GM19025 (cell line): ENCODE results near the gene USF1.
"Not testable (repeated sequence)": the region's sequence is repeated elsewhere in the genome, so short reads cannot be mapped to it uniquely, and the experiment has no call there.

Source experiments
- ATAC-seq: cut with Tn5 transposase; IDR thresholded peaks from one replicate; pipeline ENCODE4 v1.9.1; 2021; ENCODE audit warnings: mild to moderate bottlenecking, low read depth, moderate library complexity; ENCODE audit not compliant: unreplicated experiment

Gene USF1

GRCh38 chr1:161079436-161080110 lies 33.8 kb upstream of the USF1 start:
- ATAC-seq = no peak

- ATAC-seq = no peak
Observed at GRCh38 chr1:161077426-161077825, 31.6 kb upstream of the USF1 start.

- ATAC-seq = no peak
Observed at GRCh38 chr1:161076410-161076809, 30.6 kb upstream of the USF1 start.

- ATAC-seq = no peak
Observed at GRCh38 chr1:161074676-161075368, 29.0 kb upstream of the USF1 start.

- no peak for ATAC-seq
Observed at GRCh38 chr1:161073474-161074121, 27.8 kb upstream of the USF1 start.

GRCh38 chr1:161072751-161073449 lies 27.1 kb upstream of the USF1 start:
- ATAC-seq = no peak

- ATAC-seq = no peak
Observed at GRCh38 chr1:161071886-161072371, 26.2 kb upstream of the USF1 start.

GRCh38 chr1:161070761-161071160 lies 25.0 kb upstream of the USF1 start:
- no peak for ATAC-seq

GRCh38 chr1:161069731-161070270 lies 24.0 kb upstream of the USF1 start, which contains the start of gene ARHGAP30:
ARHGAP30 (minus strand) TSS chr1:161069891; CDS start chr1:161069624, 267 bp downstream.
- peak; percentile 85 for ATAC-seq

- ATAC-seq = no peak
Observed at GRCh38 chr1:161069241-161069640, 23.5 kb upstream of the USF1 start.

- ATAC-seq = peak; percentile 53
Observed at GRCh38 chr1:161068306-161069234, 22.8 kb upstream of the USF1 start.

- ATAC-seq = no peak
Observed at GRCh38 chr1:161066694-161067093, 20.9 kb upstream of the USF1 start.

GRCh38 chr1:161065681-161066080 lies 19.9 kb upstream of the USF1 start:
- not testable (repeated sequence) for ATAC-seq

- ATAC-seq = not testable (repeated sequence)
Observed at GRCh38 chr1:161063936-161064335, 18.2 kb upstream of the USF1 start.

- ATAC-seq = no peak
Observed at GRCh38 chr1:161061419-161061818, 15.6 kb upstream of the USF1 start.

GRCh38 chr1:161059293-161059692 lies 13.5 kb upstream of the USF1 start:
- no peak for ATAC-seq

- ATAC-seq = no peak
Observed at GRCh38 chr1:161054805-161055204, 9.0 kb upstream of the USF1 start.

GRCh38 chr1:161054232-161054631 lies 8.5 kb upstream of the USF1 start:
- ATAC-seq = no peak

- ATAC-seq = no peak
Observed at GRCh38 chr1:161052899-161053298, 7.1 kb upstream of the USF1 start.
